ENCODE data around the gene NUCKS1. TPM values are rescaled to one million over a fixed set of nuclear protein-coding genes. Genes with fewer than 3 reads are reported as not detected.

The NUCKS1 gene
- polyA plus RNA-seq, 3 donors, result 457 to 475 (median 459) TPM

- DNase-seq (ENCODE audit: low read depth in 3 of 3, low spot score in 2 of 3), result no peak
Observed at GRCh38 chr1:205672395-205672889, 77.5 kb downstream of the NUCKS1 start.

- no peak for DNase-seq (ENCODE audit: low read depth in 3 of 3, low spot score in 2 of 3)
Observed at GRCh38 chr1:205670611-205671430, 79.2 kb downstream of the NUCKS1 start.

GRCh38 chr1:205670150-205670446, 79.9 kb downstream of the NUCKS1 start:
- DNase-seq (ENCODE audit: low read depth in 3 of 3, low spot score in 2 of 3), result no peak

- no peak for DNase-seq (ENCODE audit: low read depth in 3 of 3, low spot score in 2 of 3)
Observed at GRCh38 chr1:205669341-205670149, 80.4 kb downstream of the NUCKS1 start.

- no peak for DNase-seq (ENCODE audit: low read depth in 3 of 3, low spot score in 2 of 3)
Observed at GRCh38 chr1:205668951-205669340, 81.0 kb downstream of the NUCKS1 start.

- no peak for DNase-seq (ENCODE audit: low read depth in 3 of 3, low spot score in 2 of 3)
Observed at GRCh38 chr1:205667909-205668643, 81.9 kb downstream of the NUCKS1 start.

- no peak for DNase-seq (ENCODE audit: low read depth in 3 of 3, low spot score in 2 of 3)
Observed at GRCh38 chr1:205666372-205667166, 83.4 kb downstream of the NUCKS1 start.

- no peak for DNase-seq (ENCODE audit: low read depth in 3 of 3, low spot score in 2 of 3)
Observed at GRCh38 chr1:205665201-205666045, 84.6 kb downstream of the NUCKS1 start.

- no peak for DNase-seq (ENCODE audit: low read depth in 3 of 3, low spot score in 2 of 3)
Observed at GRCh38 chr1:205664399-205665017, 85.5 kb downstream of the NUCKS1 start.

GRCh38 chr1:205663286-205663936, 86.6 kb downstream of the NUCKS1 start:
- DNase-seq (ENCODE audit: low read depth in 3 of 3, low spot score in 2 of 3), result no peak

Other genes starting within 250 kb of the NUCKS1 start
- gene CDK18, start 245.5 kb downstream of the NUCKS1 start, polyA plus RNA-seq (ENCODE audit: insufficient read length in 3 of 3), result 10 to 100 TPM; 17.4 to 22.1 (median 18.2) TPM
- 10 to 100 TPM; 15.9 to 16.4 (median 16.2) TPM for gene ELK4, start 118.2 kb downstream of the NUCKS1 start, polyA plus RNA-seq (ENCODE audit: insufficient read length in 3 of 3)
- gene SLC45A3, start 69.7 kb downstream of the NUCKS1 start, polyA plus RNA-seq (ENCODE audit: insufficient read length in 3 of 3), result 1 to 10 TPM; 6.8 to 8.2 (median 6.9) TPM
- 10 to 100 TPM; 26.3 to 40.5 (median 33.8) TPM for gene RAB29, start 25.3 kb upstream of the NUCKS1 start, polyA plus RNA-seq (ENCODE audit: insufficient read length in 3 of 3)
- 10 to 100 TPM; 27.9 to 34.3 (median 30.6) TPM for gene SLC41A1, start 63.0 kb upstream of the NUCKS1 start, polyA plus RNA-seq (ENCODE audit: insufficient read length in 3 of 3)
- gene PM20D1, start 100.0 kb upstream of the NUCKS1 start, polyA plus RNA-seq (ENCODE audit: insufficient read length in 3 of 3), result 1 to 10 TPM; 1.1 to 3.3 (median 1.7) TPM
- gene SLC26A9, start 193.3 kb upstream of the NUCKS1 start, polyA plus RNA-seq (ENCODE audit: insufficient read length in 3 of 3), result under 1 TPM; 0.22 to 0.44 (median 0.35) TPM